ENCODE data around the gene SYNDIG1L.

SYNDIG1L gene

DNA sequence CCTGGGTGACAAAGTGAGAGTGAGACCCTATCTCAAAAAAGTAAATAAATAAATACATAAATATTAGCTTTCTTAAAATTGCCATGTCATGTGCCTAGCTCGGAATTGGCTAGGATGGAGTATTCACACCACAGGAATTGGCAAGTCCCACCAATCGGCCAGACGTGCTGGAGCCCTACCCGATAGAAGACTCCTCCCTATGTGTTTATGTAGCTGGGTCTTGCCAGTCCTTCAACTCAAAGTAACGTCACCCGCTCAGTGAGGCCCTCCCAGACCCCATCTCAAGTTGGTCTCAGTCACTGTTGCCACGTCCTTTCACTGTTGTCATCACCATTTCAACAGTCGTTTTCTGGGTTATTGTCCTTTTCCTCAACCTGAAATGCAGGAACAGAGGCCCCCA is 57.6 kb downstream of the SYNDIG1L start:
- H3K27me3 Mint-ChIP-seq, result peaks cover 5% of the 10 kb centered on the region
- H3K9me3 Mint-ChIP-seq, result no peaks in the 10 kb centered on the region
- H3K4me3 Mint-ChIP-seq, result no peak overlapping the region
- no peaks in the 10 kb centered on the region for H3K36me3 Mint-ChIP-seq (ENCODE audit: low read depth)
- H3K27ac Mint-ChIP-seq, result no peak overlapping the region
- no peaks in the 10 kb centered on the region for H3K4me1 Mint-ChIP-seq (ENCODE audit: low read depth)

DNA sequence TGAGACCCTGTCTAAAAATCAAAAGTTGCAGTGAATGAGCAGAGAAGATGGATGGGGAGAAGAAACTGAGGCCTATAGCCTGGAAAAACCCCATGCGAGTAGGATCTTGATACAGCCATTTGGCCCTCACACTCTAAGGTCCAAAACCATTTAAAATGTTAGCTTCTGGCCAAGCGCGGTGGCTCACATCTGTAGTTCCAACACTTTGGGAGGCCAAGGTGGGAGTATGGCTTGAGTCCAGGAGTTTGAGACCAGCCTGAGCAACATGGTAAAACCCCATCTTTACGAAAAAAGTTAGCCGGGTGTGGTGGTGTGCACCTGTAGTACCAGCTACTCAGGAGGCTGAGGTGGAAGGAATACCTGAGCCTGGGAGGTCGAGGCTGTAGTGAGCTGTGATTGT is 58.0 kb downstream of the SYNDIG1L start:
- H3K4me3 Mint-ChIP-seq, result no peak overlapping the region
- H3K4me1 Mint-ChIP-seq (ENCODE audit: low read depth), result no peaks in the 10 kb centered on the region
- peaks cover 5% of the 10 kb centered on the region for H3K27me3 Mint-ChIP-seq
- H3K27ac Mint-ChIP-seq, result no peak overlapping the region
- no peaks in the 10 kb centered on the region for H3K9me3 Mint-ChIP-seq
- no peaks in the 10 kb centered on the region for H3K36me3 Mint-ChIP-seq (ENCODE audit: low read depth)

DNA sequence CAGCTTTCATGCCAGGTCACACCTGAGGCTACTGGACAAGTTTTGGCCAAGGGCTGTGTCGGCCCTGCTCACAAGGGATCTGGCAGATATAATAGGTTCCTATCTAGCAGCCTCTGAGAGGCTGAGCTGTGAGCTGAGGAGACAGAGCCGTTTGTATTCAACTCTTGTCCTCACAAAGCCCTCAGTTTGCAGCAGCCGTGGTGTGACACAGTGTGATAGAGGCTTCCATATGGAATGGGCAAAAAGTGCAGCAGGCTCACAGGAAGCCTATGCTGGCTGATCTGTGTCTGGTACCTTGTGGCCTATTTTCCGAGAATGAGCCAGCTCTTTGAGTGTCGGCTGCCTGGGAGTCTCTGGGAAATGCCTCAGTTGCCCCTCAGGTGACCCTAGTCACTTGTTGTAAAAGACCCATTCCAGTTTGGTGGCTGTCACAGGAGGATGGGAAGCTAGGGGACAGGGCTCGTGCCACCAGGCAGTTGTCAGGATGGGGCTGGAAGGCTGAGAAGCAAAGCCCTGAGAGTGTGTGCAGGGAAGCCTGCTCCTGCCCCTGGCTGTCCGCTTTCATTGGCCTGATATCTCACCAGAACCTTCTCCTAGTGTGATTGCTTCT is 61.6 kb downstream of the SYNDIG1L start:
- H3K27me3 Mint-ChIP-seq, result peaks cover 8% of the 10 kb centered on the region
- H3K4me3 Mint-ChIP-seq, result no peak overlapping the region
- no peaks in the 10 kb centered on the region for H3K4me1 Mint-ChIP-seq (ENCODE audit: low read depth)
- H3K27ac Mint-ChIP-seq, result no peak overlapping the region
- no peaks in the 10 kb centered on the region for H3K36me3 Mint-ChIP-seq (ENCODE audit: low read depth)
- no peaks in the 10 kb centered on the region for H3K9me3 Mint-ChIP-seq

GRCh38 chr14:74362361-74362915 is 63.6 kb downstream of the SYNDIG1L start:
- Mint-ChIP-seq H3K4me3 (no peak overlapping the region), H3K9me3 (no peaks in the 10 kb centered on the region), H3K36me3 (ENCODE audit: low read depth) (no peaks in the 10 kb centered on the region), H3K27ac (no peak overlapping the region), H3K4me1 (ENCODE audit: low read depth) (no peaks in the 10 kb centered on the region), H3K27me3 (peaks cover 8% of the 10 kb centered on the region)

- no peaks in the 10 kb centered on the region for H3K9me3 Mint-ChIP-seq
- no peak overlapping the region for H3K27ac Mint-ChIP-seq
- H3K4me1 Mint-ChIP-seq (ENCODE audit: low read depth), result no peaks in the 10 kb centered on the region
- no peak overlapping the region for H3K4me3 Mint-ChIP-seq
- H3K27me3 Mint-ChIP-seq, result peaks cover 8% of the 10 kb centered on the region
- H3K36me3 Mint-ChIP-seq (ENCODE audit: low read depth), result no peaks in the 10 kb centered on the region
Measured at GRCh38 chr14:74360163-74360562, 65.8 kb downstream of the SYNDIG1L start.

GRCh38 chr14:74358176-74358829 is 67.7 kb downstream of the SYNDIG1L start:
- Mint-ChIP-seq H3K36me3 (ENCODE audit: low read depth) (no peaks in the 10 kb centered on the region), H3K9me3 (no peaks in the 10 kb centered on the region), H3K4me1 (ENCODE audit: low read depth) (no peaks in the 10 kb centered on the region), H3K27ac (no peak overlapping the region), H3K4me3 (no peak overlapping the region), H3K27me3 (peaks cover 3% of the 10 kb centered on the region)

DNA sequence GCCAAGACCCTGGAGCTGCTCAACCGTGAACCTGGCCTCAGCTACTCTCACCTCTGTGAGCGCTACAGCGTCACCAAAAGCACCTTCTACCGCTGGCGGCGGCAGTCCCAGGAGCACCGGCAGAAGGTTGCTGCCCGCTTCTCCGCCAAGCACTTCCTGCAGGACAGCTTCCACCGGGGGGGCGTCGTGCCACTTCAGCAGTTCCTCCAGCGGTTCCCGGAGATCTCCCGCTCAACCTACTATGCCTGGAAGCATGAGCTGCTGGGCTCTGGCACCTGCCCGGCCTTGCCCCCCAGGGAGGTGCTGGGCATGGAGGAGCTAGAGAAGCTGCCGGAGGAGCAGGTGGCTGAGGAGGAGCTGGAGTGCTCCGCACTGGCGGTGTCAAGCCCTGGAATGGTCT is 68.4 kb downstream of the SYNDIG1L start:
- H3K36me3 Mint-ChIP-seq (ENCODE audit: low read depth), result no peaks in the 10 kb centered on the region
- H3K4me1 Mint-ChIP-seq (ENCODE audit: low read depth), result no peaks in the 10 kb centered on the region
- no peak overlapping the region for H3K4me3 Mint-ChIP-seq
- H3K27me3 Mint-ChIP-seq, result peaks cover 5% of the 10 kb centered on the region
- no peaks in the 10 kb centered on the region for H3K9me3 Mint-ChIP-seq
- no peak overlapping the region for H3K27ac Mint-ChIP-seq

- peaks cover 3% of the 10 kb centered on the region for H3K27me3 Mint-ChIP-seq
- no peaks in the 10 kb centered on the region for H3K36me3 Mint-ChIP-seq (ENCODE audit: low read depth)
- no peaks in the 10 kb centered on the region for H3K4me1 Mint-ChIP-seq (ENCODE audit: low read depth)
- no peak overlapping the region for H3K4me3 Mint-ChIP-seq
- H3K9me3 Mint-ChIP-seq, result no peaks in the 10 kb centered on the region
- peak overlapping the region; percentile 29 for H3K27ac Mint-ChIP-seq
Measured at GRCh38 chr14:74356892-74357575, 69.0 kb downstream of the SYNDIG1L start.
